CD4-positive, alpha-beta T cell treated with Interferon alpha-2 for 1 hour (primary cell): ENCODE results near the gene TBX15.

ENCODE experiments used
- DNase-seq, 2 donors: peaks; one replicate each; pipeline ENCODE4 v3.0.0-alpha.2; 2020 to 2022

TBX15 gene

DNA sequence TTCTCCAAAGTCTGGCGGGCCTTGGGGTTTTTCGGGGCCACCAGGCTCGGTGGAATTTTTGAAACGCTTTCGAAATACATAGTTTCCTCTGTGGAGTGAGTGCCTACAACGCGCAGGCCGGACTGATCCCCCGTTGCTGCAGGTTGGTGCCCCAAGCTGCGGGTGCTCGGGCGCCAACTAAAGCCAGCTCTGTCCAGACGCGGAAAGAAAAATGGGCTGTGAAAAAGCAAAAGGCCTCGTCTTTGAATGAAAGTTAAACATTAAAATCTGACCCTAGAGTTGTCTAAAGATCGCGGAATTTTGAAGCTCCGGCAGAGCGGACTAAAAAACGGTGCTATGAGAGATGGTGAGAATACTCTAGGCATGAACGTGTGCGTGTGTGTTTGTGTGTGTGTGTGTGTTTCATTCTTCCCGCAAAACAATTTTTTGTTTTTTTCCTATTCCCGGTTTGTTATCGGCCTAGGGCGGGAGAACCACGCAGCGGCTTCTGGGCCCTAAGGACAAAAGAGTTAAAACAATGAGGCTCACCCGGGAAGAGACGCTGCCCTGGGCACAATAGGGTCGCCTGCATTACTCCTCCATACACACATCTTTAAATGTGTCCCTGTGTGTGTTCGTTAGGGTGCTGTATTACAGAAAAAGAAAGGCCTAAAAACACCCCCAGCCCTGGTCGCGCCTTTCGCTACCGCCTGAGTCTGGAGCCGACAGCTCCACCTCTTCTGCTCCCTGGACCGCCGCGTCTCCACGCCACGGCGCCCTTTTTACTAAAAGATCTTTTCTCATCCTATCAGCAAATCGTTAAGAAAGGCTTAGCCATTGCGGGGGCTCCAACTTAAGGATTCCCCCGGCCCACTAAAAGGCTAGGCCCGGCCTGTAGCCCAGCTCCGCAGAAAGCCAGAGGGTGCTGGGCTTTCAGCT lies 3.2 kb downstream of the TBX15 start:
- no peak for DNase-seq

DNA sequence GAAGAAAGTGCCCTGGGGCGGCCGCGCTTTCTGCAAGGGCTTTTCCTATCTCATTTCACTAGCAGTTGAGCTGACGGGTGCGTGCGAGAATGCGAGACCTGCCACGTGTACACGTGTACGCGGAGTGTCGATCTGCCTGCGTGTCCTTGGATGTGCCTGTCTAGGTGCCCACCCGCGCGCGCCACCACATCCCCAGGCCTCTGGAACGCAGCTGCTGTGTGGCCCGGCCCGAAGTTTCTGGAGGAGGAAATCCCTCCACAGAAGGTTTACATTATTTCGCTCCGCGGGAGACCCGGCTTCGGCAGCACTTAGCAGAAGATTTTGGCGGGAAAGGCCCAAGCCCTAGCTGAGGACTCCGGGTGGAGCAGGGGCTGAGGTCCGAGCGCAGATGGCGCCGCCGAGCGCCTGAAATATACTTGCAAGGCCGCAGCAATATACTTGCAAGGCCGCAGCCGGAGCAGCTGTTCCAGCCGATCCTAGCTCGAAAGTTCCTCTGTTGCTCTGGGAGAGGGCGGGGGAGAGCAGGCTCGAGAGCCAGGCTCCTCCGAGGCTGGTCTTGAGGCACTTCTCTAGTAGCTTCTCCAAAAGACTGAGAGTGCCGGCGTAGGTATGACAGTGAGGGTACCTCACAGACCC lies 3.9 kb downstream of the TBX15 start:
- no peak for DNase-seq

DNA sequence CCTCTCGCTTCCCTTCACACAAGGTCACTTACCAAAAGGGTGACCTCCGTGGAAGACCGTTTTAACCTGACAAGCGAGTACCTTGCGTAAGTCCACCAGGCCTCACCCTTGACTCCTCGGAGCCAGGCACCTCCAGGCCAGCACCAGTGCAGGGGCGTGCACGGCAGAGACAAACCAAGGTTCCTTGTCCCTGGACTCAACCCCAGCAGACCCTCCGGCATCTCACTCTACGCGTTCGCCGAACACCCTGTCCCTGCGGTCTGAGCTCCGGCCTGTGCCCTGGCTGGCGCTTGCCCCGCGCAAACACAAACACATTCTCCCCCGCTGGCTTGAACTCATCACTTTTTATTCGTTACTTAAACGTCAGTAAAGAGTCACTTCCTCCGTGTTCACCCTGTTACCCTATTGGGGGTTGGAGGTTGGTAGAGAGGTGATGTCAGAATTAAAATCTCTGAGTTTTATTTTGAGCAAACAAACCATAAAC lies 4.5 kb downstream of the TBX15 start:
- DNase-seq = no peak

DNA sequence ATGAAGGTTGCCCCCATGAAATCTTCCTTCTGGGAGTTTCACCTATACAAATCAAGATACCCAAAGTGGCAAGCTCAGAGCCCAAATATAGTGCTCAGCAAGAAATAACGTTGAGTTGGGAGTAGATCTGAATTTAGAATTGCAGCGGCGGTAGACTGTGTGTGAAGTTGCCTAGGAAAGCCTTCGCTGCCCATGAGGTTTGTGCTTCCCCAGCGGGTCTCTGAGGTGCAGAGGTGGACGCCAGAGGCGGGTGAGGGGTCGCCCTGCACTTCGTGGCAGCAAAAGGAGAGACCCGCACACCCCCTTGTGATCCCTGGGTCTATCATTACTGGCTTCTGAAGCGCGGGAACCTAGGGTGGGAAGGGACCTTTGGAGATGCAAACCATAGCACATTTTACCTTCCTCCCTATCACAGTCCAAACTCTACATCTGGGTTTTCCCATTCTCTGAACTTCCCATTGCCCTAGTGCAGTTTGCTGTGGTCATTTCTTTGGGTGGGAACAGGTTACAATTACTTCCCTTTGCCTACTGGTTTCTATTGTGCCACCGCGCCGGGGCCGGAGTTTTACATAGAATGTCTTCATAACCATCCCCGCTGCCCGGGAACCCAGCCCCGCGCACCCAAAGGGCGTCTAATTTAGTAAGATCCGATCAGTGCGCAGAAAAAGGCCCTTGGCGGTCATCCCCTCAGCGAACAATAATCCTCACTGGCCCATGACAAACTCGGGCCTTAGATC lies 5.2 kb downstream of the TBX15 start:
- DNase-seq = no peak

DNA sequence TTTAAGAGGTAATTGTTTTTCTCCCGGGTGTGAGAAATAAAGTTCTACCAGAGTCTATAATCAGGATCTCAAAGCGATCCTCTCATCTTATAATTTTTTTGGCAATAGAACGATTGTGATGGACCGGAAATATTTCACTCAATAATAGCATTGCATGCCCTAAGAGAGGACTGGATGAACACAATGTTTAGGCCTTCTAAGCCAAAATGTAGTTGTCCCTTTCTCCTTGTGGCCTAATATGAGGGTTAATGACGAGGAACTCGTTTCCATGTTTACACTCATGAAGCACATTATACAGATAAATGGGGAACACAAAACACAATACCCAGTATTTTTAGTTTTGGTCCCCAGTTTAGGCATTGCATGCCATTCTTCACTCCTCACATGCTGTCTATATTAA lies 5.9 kb downstream of the TBX15 start:
- DNase-seq = no peak

DNA sequence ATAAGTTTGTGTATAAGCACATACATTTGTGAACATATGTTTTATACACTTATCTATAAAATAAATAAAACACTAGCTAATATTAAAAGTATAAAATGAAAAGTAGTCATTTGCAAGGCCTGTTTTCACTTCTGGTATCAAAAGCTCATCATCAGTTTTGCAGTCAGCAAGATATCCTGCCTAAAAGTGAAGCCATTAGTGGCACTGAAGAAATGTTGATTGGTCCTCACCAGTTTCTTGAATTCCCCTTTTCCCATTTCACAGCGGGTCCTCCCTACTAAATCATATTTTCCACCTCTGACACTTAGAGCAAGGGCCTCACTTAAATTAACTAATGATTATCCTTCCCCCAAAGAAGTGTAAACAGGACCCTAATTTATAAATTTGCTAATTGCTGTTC lies 6.7 kb downstream of the TBX15 start:
- no peak for DNase-seq

DNA sequence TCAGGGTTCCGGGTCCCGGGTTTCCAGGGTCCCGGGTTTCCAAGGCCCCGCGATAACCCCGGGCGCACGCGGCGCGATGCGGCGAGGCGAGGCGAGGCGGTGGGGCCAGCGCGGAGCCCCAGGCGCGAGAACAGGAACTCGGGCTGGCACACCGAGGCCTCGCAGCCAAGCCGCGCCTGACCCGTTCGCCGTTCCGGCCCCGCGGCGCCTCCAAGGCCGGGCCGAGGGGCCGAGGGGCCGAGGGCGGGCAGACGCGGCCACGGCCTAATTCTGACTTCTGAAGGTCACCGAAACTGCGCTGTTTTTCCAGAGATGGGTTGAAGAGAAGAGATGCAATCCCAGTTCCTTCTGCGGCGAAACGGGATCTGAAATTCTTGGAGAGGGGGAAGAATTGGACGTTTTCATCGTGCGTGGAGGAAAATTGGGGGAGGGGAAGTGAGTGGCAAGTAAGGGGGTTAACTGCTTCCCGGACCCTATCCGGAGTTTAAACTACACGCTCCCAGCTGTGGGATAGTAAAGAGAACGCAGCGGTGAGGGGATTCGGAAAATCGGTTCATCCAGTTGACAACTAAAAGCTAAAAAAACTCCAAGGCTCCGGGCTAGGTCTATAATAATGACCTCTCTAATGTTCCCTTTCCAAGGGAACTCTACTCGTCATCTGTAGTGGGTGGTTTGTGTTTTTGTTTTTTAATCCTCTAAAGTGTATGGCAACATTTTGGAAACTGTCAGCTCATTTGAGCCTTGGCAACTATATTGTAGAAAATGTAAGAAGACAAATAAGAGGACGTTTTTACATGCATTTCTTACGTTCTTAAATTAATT lies 8.2 kb downstream of the TBX15 start:
- no peak for DNase-seq

DNA sequence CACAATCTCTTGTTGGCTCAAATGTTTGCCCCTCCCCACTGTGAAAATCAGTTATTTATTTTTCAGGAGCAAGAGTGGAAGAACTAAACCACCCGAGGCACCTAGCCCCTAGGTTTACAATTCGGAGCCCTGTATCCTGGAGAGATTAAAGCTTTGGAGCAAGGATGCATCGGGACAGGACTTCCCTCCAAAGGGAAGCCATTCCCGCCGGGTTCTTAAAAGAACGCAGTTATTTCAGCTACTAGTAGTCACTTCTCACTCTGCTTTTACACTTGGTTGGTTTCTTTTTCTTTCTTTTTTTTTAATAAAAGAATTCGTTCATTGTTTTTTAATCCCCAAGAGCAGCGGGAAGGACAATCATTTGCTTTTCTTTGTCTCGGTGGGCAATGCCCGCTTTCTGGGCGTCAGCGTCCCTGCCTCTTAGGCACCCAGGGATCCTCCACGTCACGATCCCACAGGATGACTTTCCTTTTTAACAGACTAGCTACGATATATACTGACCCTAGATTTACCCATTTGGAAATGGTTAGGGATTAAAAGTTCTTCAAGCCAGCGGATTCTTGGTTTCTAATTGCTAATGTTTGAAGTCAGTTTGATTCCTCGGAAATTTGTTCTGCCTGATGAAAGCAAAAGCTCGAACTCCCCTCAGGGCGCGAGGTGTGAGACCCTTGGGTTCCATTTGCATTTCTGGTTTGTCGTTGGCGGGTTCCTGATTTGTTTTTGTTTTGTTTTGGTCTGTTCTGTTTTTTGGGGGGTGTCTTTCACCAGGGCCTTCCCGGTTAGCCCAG lies 9.0 kb downstream of the TBX15 start:
- no peak for DNase-seq

DNA sequence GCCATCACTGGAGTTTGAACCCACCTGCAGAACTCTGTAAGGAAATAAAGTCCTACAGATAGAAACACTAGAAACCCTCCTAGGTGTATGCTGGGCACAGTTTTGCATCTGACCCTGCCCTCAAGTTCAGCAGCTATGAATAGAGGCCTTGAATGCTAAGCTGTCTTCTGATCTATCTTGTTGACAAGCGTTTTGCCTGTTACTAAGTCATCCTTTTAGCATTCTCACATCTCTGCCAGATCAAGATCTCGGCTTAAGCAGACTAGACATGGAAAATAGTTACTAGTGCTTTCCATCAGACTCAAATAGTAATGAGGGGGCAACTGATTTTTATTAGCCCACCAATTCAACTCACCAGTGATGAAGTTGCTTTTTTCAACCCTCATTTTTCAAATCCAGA lies 10.5 kb downstream of the TBX15 start:
- DNase-seq = no peak

DNA sequence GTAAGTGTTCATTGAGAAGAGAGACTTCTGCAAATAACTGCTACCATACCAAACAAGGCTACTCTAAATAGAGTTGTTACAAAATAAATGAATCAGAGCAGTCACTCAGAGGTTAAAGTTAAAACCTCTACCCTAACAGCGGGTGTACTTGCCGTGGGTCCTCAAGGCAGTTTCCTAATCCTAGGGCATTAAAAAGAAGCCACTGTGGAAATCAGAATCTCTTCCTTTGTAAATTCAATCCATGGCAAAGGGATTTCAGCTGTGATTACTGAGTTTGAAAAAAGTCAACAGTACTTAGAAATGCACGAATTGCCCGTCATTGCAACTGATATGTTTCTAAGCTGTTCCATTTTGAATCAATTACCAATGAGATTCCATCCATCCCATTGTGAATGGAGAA lies 13.5 kb downstream of the TBX15 start:
- no peak for DNase-seq

DNA sequence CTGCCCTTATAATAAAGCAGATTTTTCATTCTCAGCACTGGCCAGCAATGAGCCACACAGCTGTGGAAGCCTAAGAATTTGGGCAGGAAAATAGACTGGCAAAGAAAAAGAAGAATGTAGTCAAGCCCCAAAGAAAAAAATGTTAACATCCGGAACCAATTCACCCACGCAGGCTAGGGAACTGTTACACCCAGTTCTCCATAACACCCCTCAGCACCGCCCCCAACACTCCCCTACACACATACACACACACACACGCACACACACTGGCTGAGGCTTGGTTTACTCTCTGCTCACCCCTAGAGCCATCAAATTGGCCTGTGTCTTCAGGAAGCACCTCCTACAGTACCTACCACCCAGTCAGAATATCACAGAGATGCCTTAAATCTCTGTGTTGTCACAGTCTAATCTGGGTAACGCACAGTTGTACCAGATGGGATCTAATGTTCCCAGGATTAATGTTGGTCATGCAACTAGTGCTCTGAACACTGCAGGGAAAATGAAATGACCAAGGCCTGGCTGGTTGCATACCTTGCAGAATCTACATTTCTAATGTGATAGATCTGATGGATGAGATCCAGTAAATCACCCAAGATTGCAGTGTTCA lies 14.5 kb downstream of the TBX15 start:
- DNase-seq = no peak

DNA sequence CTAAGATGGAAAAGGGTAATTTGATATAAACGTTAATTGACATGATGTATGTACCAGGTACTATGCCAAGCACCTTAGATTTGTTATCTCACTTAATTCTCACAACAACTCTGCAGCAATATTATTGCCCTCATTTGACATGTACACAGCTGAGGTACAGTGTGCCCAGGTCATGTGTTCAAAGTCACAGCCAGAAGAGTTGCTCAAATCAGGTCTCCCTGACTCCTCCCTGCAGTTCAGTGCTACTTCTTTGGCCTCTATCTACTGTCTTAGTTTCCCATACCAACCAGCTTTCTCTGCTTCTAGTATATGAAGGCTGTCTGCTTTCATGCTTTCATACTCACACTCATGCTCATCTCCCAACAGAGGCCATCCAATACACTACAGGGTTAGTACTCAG lies 15.1 kb downstream of the TBX15 start:
- no peak for DNase-seq

DNA sequence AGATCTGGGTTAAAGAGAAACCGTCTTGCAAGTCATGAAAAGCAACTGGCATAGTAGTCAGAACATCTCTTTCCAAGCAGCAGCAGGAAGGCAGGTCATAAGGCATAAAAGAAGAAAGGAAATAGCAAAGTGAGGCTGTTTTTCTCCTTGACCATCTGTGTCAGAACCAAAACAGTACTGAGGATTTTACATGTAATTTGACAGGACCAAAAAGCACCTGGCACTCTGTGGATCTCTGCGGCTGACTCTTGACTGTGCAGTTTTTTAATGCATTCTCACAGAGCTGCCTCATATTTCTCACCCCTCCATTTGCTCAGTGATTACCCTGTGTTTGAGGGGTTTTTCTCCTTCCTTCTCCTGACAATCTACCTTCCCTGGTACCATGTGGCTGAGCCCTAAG lies 17.7 kb downstream of the TBX15 start:
- DNase-seq = no peak

DNA sequence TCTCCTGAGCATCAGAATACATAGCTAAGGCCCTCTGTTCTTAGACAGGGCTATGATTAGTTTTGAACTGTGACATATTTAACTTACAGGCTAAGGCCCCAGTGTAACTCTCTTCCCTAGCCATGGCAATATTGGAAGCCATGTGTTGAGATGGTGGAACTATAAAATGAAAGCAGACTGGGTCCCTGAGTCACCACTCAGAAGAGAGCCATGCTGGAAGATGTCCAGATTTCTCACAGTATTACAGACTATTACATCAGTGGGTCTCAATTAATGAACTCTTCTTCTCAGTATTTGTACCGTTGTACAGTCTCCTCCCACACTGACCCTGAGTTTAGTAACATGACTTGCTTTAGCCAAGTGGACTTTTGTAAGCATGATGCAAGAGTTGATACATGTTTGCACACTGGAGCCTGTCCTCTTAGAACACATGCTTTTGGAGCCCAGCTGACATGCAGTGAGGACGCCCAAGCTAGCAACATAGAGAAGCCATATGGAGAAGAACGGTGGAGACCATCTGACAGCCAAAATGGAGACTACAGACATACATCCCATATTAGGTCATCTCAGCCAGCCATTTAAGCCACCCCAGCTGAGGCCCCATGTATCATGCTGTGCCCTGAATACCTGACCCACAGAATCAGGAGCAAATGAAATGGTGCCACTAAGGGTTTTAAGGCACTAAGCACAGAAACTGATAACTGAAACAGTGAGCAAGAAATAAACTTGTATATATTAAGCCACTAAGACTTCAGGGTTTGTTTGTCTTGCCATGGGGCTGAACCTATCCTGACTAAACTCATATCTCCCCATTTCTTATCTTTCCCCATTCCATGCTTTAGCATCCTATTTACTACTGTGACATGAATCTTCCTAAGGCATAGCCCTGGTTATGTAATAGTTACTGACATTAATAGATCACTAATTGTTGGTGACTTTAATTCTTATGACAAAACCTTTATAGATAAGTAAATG lies 24.4 kb downstream of the TBX15 start:
- no peak for DNase-seq

DNA sequence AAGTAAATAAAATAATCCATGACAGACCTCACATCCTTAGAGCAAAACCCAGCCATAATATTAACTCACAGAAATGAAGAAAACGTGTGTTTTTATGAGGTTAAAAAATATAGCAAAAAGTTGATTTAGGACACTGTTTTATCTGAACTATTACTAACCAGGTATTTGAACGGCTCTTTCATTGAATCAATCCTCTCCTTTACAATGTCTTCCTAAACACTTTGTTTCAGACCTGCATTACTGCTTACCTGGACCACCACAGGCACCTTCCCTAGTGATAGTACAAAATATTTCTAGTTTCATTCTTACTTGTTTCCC lies 25.0 kb downstream of the TBX15 start:
- no peak for DNase-seq

DNA sequence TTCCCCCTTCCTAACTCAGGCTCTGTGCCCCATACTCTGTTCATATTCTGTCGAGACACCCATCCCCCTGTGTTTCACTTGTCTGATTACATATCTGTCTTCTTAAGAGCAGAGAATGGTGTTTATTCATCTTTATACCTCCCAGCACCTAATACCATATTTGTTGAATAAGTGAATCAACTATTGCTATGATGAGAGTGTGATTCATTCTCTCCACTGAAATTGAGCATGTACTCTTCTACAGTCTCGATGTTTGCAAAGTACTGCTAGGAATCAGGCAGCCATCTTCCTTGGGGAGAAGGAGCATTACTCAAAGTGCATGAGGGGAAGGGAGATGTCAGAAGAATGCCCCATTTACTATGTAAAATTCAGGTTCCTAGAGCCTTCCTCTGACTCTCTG lies 27.0 kb downstream of the TBX15 start:
- no peak for DNase-seq

DNA sequence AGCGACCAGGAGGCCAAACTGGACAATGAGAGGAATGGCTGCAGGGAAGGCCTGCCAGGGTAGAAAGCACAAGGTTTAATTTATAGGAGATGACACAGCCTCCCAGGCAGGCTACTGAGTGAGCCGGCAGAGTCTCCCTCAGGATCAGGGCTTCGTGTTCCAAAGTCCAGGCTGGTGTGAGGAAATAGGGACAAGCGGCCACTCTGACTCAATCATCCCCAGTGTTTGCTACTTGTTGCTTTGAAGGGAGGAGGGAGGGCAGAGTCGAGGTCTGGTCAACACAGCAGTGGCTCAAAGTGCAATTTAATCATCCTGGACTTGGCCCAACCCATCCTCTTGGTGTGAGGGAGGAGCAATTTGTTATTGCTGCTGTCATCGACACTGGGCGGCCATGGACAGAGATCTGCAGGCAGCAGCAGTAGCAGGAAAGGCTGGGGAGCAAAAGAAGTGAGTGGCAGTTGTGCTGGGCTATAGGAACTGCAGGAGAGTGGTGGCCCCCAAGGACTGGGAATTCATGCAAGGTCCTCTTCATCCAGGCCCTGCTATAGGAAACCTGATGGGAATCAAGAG lies 27.5 kb downstream of the TBX15 start:
- no peak for DNase-seq

DNA sequence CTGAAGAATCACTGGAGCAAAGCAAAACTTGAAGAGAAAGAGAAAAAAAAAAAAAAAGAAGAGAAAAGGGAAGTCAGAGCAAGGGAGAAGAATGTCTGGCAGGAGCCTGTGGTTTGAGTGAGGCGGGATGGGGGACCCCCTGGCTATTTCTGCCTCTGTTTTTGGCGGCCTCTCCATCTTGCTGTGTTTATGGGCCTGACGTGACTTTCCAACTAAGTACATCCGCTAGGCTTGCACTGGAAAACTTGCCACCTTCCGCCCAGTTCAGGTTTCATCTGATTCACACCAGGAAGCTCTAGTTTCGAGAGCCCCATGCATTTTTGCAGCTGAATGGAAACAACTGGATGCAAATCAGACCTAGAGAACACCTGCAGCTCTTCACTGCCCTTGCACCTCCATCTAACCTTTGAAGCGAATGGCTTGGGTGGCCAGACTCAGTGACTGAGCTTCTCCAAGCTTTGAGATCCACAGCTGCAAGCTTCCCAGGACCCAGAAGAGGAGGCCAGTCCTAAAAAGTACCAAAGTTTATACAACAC lies 28.0 kb downstream of the TBX15 start:
- no peak for DNase-seq

DNA sequence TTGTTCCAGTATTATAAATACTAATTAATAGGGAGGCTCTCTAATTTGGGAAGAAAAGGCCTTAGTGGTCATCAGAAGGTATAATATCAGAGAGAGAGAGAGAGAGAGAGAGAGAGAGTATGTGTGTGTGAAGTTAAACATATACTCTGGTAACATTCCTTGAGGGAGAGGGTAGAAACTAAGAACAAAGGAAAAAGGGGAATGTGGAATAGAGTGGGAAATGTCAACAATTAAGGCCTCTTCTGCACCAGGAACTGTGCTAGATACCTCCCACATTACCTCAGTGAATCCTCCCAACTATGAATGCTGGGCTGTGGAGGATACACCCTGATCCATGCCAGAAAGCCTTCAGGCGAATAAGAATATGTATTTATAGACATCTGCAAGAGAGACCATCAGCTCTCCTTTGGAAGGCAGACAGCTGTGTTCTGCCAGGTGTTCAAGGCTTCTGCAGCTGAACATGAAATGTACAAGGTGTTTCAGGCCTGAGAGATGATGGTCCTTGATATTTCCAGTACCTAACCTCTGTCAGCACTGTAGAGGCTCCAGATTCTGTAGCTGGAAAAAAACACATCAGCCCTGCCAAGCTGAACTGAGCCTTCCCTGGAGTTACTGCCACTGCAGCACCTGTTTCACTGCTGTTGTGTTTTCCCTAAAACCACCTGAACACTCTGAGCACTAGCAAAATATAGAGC lies 29.1 kb downstream of the TBX15 start:
- no peak for DNase-seq
